HG03064 (cell line): ENCODE data around the gene NACC2.
"Not testable (repeated sequence)": the region's sequence is repeated elsewhere in the genome, so short reads cannot be mapped to it uniquely, and the experiment has no call there.

Experiments used
- ATAC-seq: cut with Tn5 transposase; IDR thresholded peaks from one replicate; pipeline ENCODE4 v1.9.1; 2021; ENCODE audit warnings: low read depth; ENCODE audit not compliant: unreplicated experiment

The NACC2 gene

GRCh38 chr9:136049491-136050265 is 45.4 kb downstream of the NACC2 start:
- ATAC-seq = no peak

- ATAC-seq = no peak
Observed at GRCh38 chr9:136048560-136049411, 46.3 kb downstream of the NACC2 start.

GRCh38 chr9:136047775-136048559 is 47.1 kb downstream of the NACC2 start:
- ATAC-seq = no peak

GRCh38 chr9:136047076-136047774 is 47.9 kb downstream of the NACC2 start:
- no peak for ATAC-seq

- ATAC-seq = no peak
Observed at GRCh38 chr9:136046554-136046920, 48.6 kb downstream of the NACC2 start.

GRCh38 chr9:136045595-136046553 is 49.2 kb downstream of the NACC2 start:
- no peak for ATAC-seq

GRCh38 chr9:136044971-136045594 is 50.0 kb downstream of the NACC2 start:
- ATAC-seq = no peak

GRCh38 chr9:136044207-136044970 is 50.7 kb downstream of the NACC2 start:
- ATAC-seq = no peak

GRCh38 chr9:136043441-136043991 is 51.6 kb downstream of the NACC2 start:
- no peak for ATAC-seq

- no peak for ATAC-seq
Observed at GRCh38 chr9:136042541-136042940, 52.5 kb downstream of the NACC2 start.

- not testable (repeated sequence) for ATAC-seq
Observed at GRCh38 chr9:136040848-136041247, 54.2 kb downstream of the NACC2 start.

- ATAC-seq = no peak
Observed at GRCh38 chr9:136039488-136039887, 55.6 kb downstream of the NACC2 start.

GRCh38 chr9:136036848-136037247 is 58.2 kb downstream of the NACC2 start:
- no peak for ATAC-seq

- ATAC-seq = no peak
Observed at GRCh38 chr9:136036050-136036449, 59.0 kb downstream of the NACC2 start.

- ATAC-seq = no peak
Observed at GRCh38 chr9:136031741-136032730, 63.1 kb downstream of the NACC2 start.

- ATAC-seq = no peak
Observed at GRCh38 chr9:136031094-136031493, 64.0 kb downstream of the NACC2 start.

- no peak for ATAC-seq
Observed at GRCh38 chr9:136029556-136029955, 65.5 kb downstream of the NACC2 start.
